K562 (cell line): Measurements from ENCODE around the gene UQCRHL. TPM values are rescaled to one million over a fixed set of nuclear protein-coding genes. Genes with fewer than 3 reads are reported as not detected.

Experiments
- ATF1 ChIP-seq, 2 experiments: fragments of 450-650 bp in 1 of 2; IDR thresholded peaks; 2 replicates each; pipeline ENCODE4 v1.6.1; 2016; ENCODE audit warnings: missing compliant biosample characterization in 1 of 2, missing genetic modification characterization in 1 of 2
- BRF2 ChIP-seq: IDR thresholded peaks from 3 replicates; pipeline ENCODE4 v1.6.1; 2011; ENCODE audit warnings: borderline replicate concordance, mild to moderate bottlenecking; ENCODE audit not compliant: insufficient read length, insufficient read depth
- CREB5 ChIP-seq: fragments of 250-450 bp; sonication (Bioruptor Pico); IDR thresholded peaks from 2 replicates; pipeline ENCODE4 v1.5.0; 2020; ENCODE audit warnings: mild to moderate bottlenecking
- ELK3 ChIP-seq: fragments of 450-650 bp; formaldehyde crosslinking; IDR thresholded peaks from 2 replicates; pipeline ENCODE4 v1.4.0; 2020; ENCODE audit warnings: mild to moderate bottlenecking
- ESRRA ChIP-seq: fragments of 450-650 bp; IDR thresholded peaks from 2 replicates; pipeline ENCODE4 v1.6.1; 2014; ENCODE audit warnings: low read depth, mild to moderate bottlenecking, moderate library complexity, borderline replicate concordance
- GABPB2 ChIP-seq: fragments of 250-450 bp; sonication (Bioruptor Pico); conservative IDR thresholded peaks from 2 replicates; pipeline ENCODE4 v1.5.1; 2021; ENCODE audit warnings: mild to moderate bottlenecking
- MLLT1 ChIP-seq, 2 experiments: fragments of 450-650 bp; IDR thresholded peaks; 2 replicates each; pipeline ENCODE4 v1.6.1; 2016
- NCOA1 ChIP-seq: fragments of 450-650 bp; IDR thresholded peaks from 2 replicates; pipeline ENCODE4 v1.6.1; 2016; ENCODE audit warnings: low read depth
- RCOR1 ChIP-seq, 2 experiments: IDR thresholded peaks; 2 replicates each; pipeline ENCODE4 v1.6.1; 2012; ENCODE audit warnings: low read depth in 2 of 2, low read length in 2 of 2, borderline replicate concordance in 1 of 2, improper control_type of control experiment in 1 of 2
- TBL1XR1 ChIP-seq, 2 experiments: IDR thresholded peaks; 2 replicates each; pipeline ENCODE4 v1.6.1; 2012; ENCODE audit warnings: improper control_type of control experiment in 2 of 2, low read length in 2 of 2, mild to moderate bottlenecking in 1 of 2
- ZFP36 ChIP-seq: fragments of 150-350 bp; IDR thresholded peaks from 2 replicates; pipeline ENCODE4 v1.6.1; 2018; ENCODE audit warnings: low read length, low read depth; ENCODE audit not compliant: partially characterized antibody
- ZNF395 ChIP-seq: fragments of 200-800 bp; sonication (Bioruptor generic); IDR thresholded peaks from 2 replicates; pipeline ENCODE4 v1.6.1; 2017; ENCODE audit warnings: missing genetic modification characterization, missing compliant biosample characterization
- ZNF639 ChIP-seq, 2 experiments: fragments of 200-800 bp in 1 of 2; sonication (Bioruptor generic) in 1 of 2; sonication (generic) in 1 of 2; formaldehyde crosslinking in 1 of 2; IDR thresholded peaks in 1 of 2; conservative IDR thresholded peaks in 1 of 2; 2 replicates each; pipeline versions ENCODE4 v1.5.0 to v1.6.1; 2016 to 2020; ENCODE audit warnings: missing compliant biosample characterization in 1 of 2, missing genetic modification characterization in 1 of 2, missing genetic modification reagents in 1 of 2
- polyA plus RNA-seq, 8 experiments: library from polyadenylated mRNA; depleted of rRNA in 4 of 8; stranded (reverse) in 5 of 8; unstranded in 3 of 8; fragments of >200 nt; fragmentation: Nextera tagmentation in 2 of 8; fragmentation: Illumina TruSeq in 1 of 8; extraction: Ambion mirVana in 2 of 8; extraction: Trizol in 1 of 8; gene quantifications; 2 replicates each; pipeline versions ENCODE4 v1.2.1 to v1.2.3, GENCODE V29; 2011 to 2014; ENCODE audit warnings: inconsistent platforms in 1 of 8, missing spikeins in 1 of 8
- total RNA-seq, 7 experiments: library from RNA; depleted of rRNA in 6 of 7; stranded (reverse); fragments of >200 nt in 6 of 7; fragmentation: Illumina TruSeq in 2 of 7; extraction: Trizol in 2 of 7; gene quantifications; 2 replicates each; pipeline versions ENCODE4 v1.2.1 to v1.2.3, GENCODE V29; 2011 to 2021; ENCODE audit warnings: low replicate concordance in 1 of 7

The UQCRHL gene
- total and polyA plus RNA-seq, 9 of the 15 experiments (the other 6 are each of a cell fraction or from before 2014, with no cell fraction given), result 5.1 to 41.3 (median 21.8) TPM

GRCh38 chr1:15799928-15800835 is 7.3 kb downstream of the UQCRHL start (continued):
- TF ChIP-seq BRF2 (no peak), ZFP36 (peak; percentile 80), GABPB2 (CRISPR knock-in tag) (no peak), ESRRA (0 out of 2 replicates have a peak, but pooled peaks have one; percentile 55), ATF1 (CRISPR knock-in tag; IDR thresholded peaks at IDR 0.05) (no peak), ATF1 (tag; IDR thresholded peaks at IDR 0.05) (peak; percentile 7; the same call in 1 of the 2 replicates), CREB5 (no peak), TBL1XR1 (IDR thresholded peaks at IDR 0.05; ENCODE audit: low read length in 2 of 2) (0 out of 4 replicates have a peak, but pooled peaks of 1 of the 2 experiments have one; percentile 35), MLLT1 (IDR thresholded peaks at IDR 0.05) (no peak), RCOR1 (IDR thresholded peaks at IDR 0.05; ENCODE audit: borderline replicate concordance in 1 of 2, low read depth in 2 of 2, low read length in 2 of 2) (peak in 1 of 2 experiments; percentile 12; a peak in 2 of 4 replicates), ZNF395 (CRISPR knock-in tag) (peak; percentile 48; the same call in 1 of the 2 replicates), ZNF639 (CRISPR knock-in tag; conservative IDR thresholded peaks at IDR 0.05 in 1 of 2, IDR thresholded peaks at IDR 0.05 in 1 of 2) (peak in 1 of 2 experiments; percentile 62; a peak in 2 of 4 replicates), NCOA1 (peak; percentile 62; the same call in 1 of the 2 replicates), ELK3 (CRISPR knock-in tag) (no peak)
